ENCODE measurements around the gene SLC12A4.
A peak's percentile ranks its signal among the peaks of the same experiment; 100 is the strongest.
"Not testable (repeated sequence)": the region's sequence is repeated elsewhere in the genome, so short reads cannot be mapped to it uniquely, and the experiment has no call there.

Gene SLC12A4

GRCh38 chr16:67943256-67943618 lies 25.2 kb downstream of the SLC12A4 start:
- no peaks in the 10 kb centered on the region for H3K27me3 Mint-ChIP-seq
- H3K27ac Mint-ChIP-seq, result no peak overlapping the region
- no peaks in the 10 kb centered on the region for H3K9me3 Mint-ChIP-seq
- peaks cover 25% of the 10 kb centered on the region for H3K4me1 Mint-ChIP-seq (ENCODE audit: low read depth)
- H3K36me3 Mint-ChIP-seq (ENCODE audit: low read depth), result no peaks in the 10 kb centered on the region
- H3K4me3 Mint-ChIP-seq, result no peak overlapping the region

GRCh38 chr16:67942510-67943255 lies 25.8 kb downstream of the SLC12A4 start:
- H3K27me3 Mint-ChIP-seq, result no peaks in the 10 kb centered on the region
- peaks cover 25% of the 10 kb centered on the region for H3K4me1 Mint-ChIP-seq (ENCODE audit: low read depth)
- no peaks in the 10 kb centered on the region for H3K36me3 Mint-ChIP-seq (ENCODE audit: low read depth)
- H3K9me3 Mint-ChIP-seq, result no peaks in the 10 kb centered on the region
- no peak overlapping the region for H3K27ac Mint-ChIP-seq
- H3K4me3 Mint-ChIP-seq, result no peak overlapping the region

GRCh38 chr16:67942200-67942509 lies 26.3 kb downstream of the SLC12A4 start:
- Mint-ChIP-seq H3K27ac (no peak overlapping the region), H3K9me3 (no peaks in the 10 kb centered on the region), H3K4me1 (ENCODE audit: low read depth) (peaks cover 29% of the 10 kb centered on the region), H3K36me3 (ENCODE audit: low read depth) (no peaks in the 10 kb centered on the region), H3K4me3 (no peak overlapping the region), H3K27me3 (no peaks in the 10 kb centered on the region)

GRCh38 chr16:67941469-67942199 lies 26.8 kb downstream of the SLC12A4 start:
- H3K4me1 Mint-ChIP-seq (ENCODE audit: low read depth), result peaks cover 33% of the 10 kb centered on the region
- H3K27me3 Mint-ChIP-seq, result no peaks in the 10 kb centered on the region
- no peaks in the 10 kb centered on the region for H3K9me3 Mint-ChIP-seq
- no peaks in the 10 kb centered on the region for H3K36me3 Mint-ChIP-seq (ENCODE audit: low read depth)
- H3K4me3 Mint-ChIP-seq, result no peak overlapping the region
- no peak overlapping the region for H3K27ac Mint-ChIP-seq

GRCh38 chr16:67940446-67941089 lies 27.9 kb downstream of the SLC12A4 start:
- peak overlapping the region; percentile 75 for H3K27ac Mint-ChIP-seq
- H3K4me1 Mint-ChIP-seq (ENCODE audit: low read depth), result peaks cover 33% of the 10 kb centered on the region
- no peaks in the 10 kb centered on the region for H3K9me3 Mint-ChIP-seq
- no peaks in the 10 kb centered on the region for H3K27me3 Mint-ChIP-seq
- H3K4me3 Mint-ChIP-seq, result peak overlapping the region; percentile 32
- peaks cover 7% of the 10 kb centered on the region for H3K36me3 Mint-ChIP-seq (ENCODE audit: low read depth)

GRCh38 chr16:67939507-67940445 lies 28.7 kb downstream of the SLC12A4 start:
- no peaks in the 10 kb centered on the region for H3K9me3 Mint-ChIP-seq
- peaks cover 15% of the 10 kb centered on the region for H3K36me3 Mint-ChIP-seq (ENCODE audit: low read depth)
- H3K4me3 Mint-ChIP-seq, result peak overlapping the region; percentile 32
- H3K27me3 Mint-ChIP-seq, result no peaks in the 10 kb centered on the region
- peak overlapping the region; percentile 75 for H3K27ac Mint-ChIP-seq
- H3K4me1 Mint-ChIP-seq (ENCODE audit: low read depth), result peaks cover 40% of the 10 kb centered on the region

- not testable (repeated sequence) for H3K9me3 Mint-ChIP-seq, H3K27me3 Mint-ChIP-seq, H3K27ac Mint-ChIP-seq
- Mint-ChIP-seq H3K36me3 (ENCODE audit: low read depth) (peaks cover 31% of the 10 kb centered on the region), H3K4me3 (peak overlapping the region; percentile 98), H3K4me1 (ENCODE audit: low read depth) (peaks cover 51% of the 10 kb centered on the region)
Observed at GRCh38 chr16:67937713-67938112, 30.7 kb downstream of the SLC12A4 start.

GRCh38 chr16:67936880-67937605 lies 31.4 kb downstream of the SLC12A4 start:
- no peaks in the 10 kb centered on the region for H3K9me3 Mint-ChIP-seq
- peaks cover 51% of the 10 kb centered on the region for H3K4me1 Mint-ChIP-seq (ENCODE audit: low read depth)
- H3K36me3 Mint-ChIP-seq (ENCODE audit: low read depth), result peaks cover 38% of the 10 kb centered on the region
- peak overlapping the region; percentile 100 for H3K27ac Mint-ChIP-seq
- H3K27me3 Mint-ChIP-seq, result no peaks in the 10 kb centered on the region
- H3K4me3 Mint-ChIP-seq, result peak overlapping the region; percentile 98

GRCh38 chr16:67936124-67936879 lies 32.1 kb downstream of the SLC12A4 start, which contains the start of gene PSMB10:
Gene PSMB10, minus strand, starts transcription at chr16:67936850. Its CDS starts 101 bp downstream, at chr16:67936749.
- Mint-ChIP-seq H3K4me1 (ENCODE audit: low read depth) (peaks cover 45% of the 10 kb centered on the region), H3K27ac (peak within 1 kb of the TSS; percentile 100), H3K27me3 (no peaks in the 10 kb centered on the region), H3K9me3 (no peaks in the 10 kb centered on the region), H3K36me3 (ENCODE audit: low read depth) (peaks cover 38% of the 10 kb centered on the region), H3K4me3 (peak within 1 kb of the TSS; percentile 98)

GRCh38 chr16:67935402-67936123 lies 32.9 kb downstream of the SLC12A4 start:
- Mint-ChIP-seq H3K9me3 (no peaks in the 10 kb centered on the region), H3K36me3 (ENCODE audit: low read depth) (peaks cover 38% of the 10 kb centered on the region)

GRCh38 chr16:67935101-67935401 lies 33.4 kb downstream of the SLC12A4 start:
- H3K4me1 Mint-ChIP-seq (ENCODE audit: low read depth), result peaks cover 39% of the 10 kb centered on the region
- peaks cover 41% of the 10 kb centered on the region for H3K36me3 Mint-ChIP-seq (ENCODE audit: low read depth)
- peak overlapping the region; percentile 98 for H3K4me3 Mint-ChIP-seq
- peak overlapping the region; percentile 100 for H3K27ac Mint-ChIP-seq
- H3K27me3 Mint-ChIP-seq, result no peaks in the 10 kb centered on the region
- H3K9me3 Mint-ChIP-seq, result no peaks in the 10 kb centered on the region

More at GRCh38 chr16:67935402-67936123, 32.9 kb downstream of the SLC12A4 start:
- peak overlapping the region; percentile 98 for H3K4me3 Mint-ChIP-seq
- peaks cover 44% of the 10 kb centered on the region for H3K4me1 Mint-ChIP-seq (ENCODE audit: low read depth)
- peak overlapping the region; percentile 100 for H3K27ac Mint-ChIP-seq
- no peaks in the 10 kb centered on the region for H3K27me3 Mint-ChIP-seq

GRCh38 chr16:67934306-67935100 lies 33.9 kb downstream of the SLC12A4 start:
- peak overlapping the region; percentile 100 for H3K27ac Mint-ChIP-seq
- no peaks in the 10 kb centered on the region for H3K27me3 Mint-ChIP-seq
- peaks cover 41% of the 10 kb centered on the region for H3K36me3 Mint-ChIP-seq (ENCODE audit: low read depth)
- no peaks in the 10 kb centered on the region for H3K9me3 Mint-ChIP-seq
- H3K4me1 Mint-ChIP-seq (ENCODE audit: low read depth), result peaks cover 33% of the 10 kb centered on the region
- H3K4me3 Mint-ChIP-seq, result peak overlapping the region; percentile 98
